B cell (primary cell): ENCODE measurements around the gene PCIF1. TPM values are rescaled to one million over a fixed set of nuclear protein-coding genes. Genes with fewer than 3 reads are reported as not detected.
"Not testable (repeated sequence)": the region's sequence is repeated elsewhere in the genome, so short reads cannot be mapped to it uniquely, and the experiment has no call there.

ENCODE experiments used
- ATAC-seq: fragments of 200-7000 bp; cut with Tn5 transposase; one replicate; pipeline ENCODE4 v1.10.0; 2021; ENCODE audit warnings: low read depth, mild to moderate bottlenecking, moderate number of reproducible peaks, moderate library complexity
- CTCF ChIA-PET: fragments of 350-600 bp; sonication (Branson Sonifier 250); formaldehyde crosslinking; loops from one replicate; lab custom pipeline; 2021; ENCODE audit warnings: antibody characterized with exemption, inconsistent platforms; lab: Charles Lee
- POLR2A ChIA-PET: fragments of 350-600 bp; sonication (Branson Sonifier 250); formaldehyde crosslinking; loops from one replicate; lab custom pipeline; 2021; ENCODE audit warnings: antibody characterized with exemption; lab: Charles Lee
- DNase-seq: peaks from one replicate; pipeline ENCODE4 v3.0.0; 2013
- H2AFZ ChIP-seq: 2 replicates; pipeline ENCODE4 v1.6.1; 2012; ENCODE audit warnings: mild to moderate bottlenecking, low read depth, low read length; ENCODE audit not compliant: insufficient read depth, poor library complexity, severe bottlenecking
- H3K27ac ChIP-seq, 2 donors: 1 replicate in 1 of 2; 2 replicates in 1 of 2; pipeline ENCODE4 v1.5.1; 2012 to 2013; ENCODE audit warnings: low read length in 2 of 2, mild to moderate bottlenecking in 2 of 2, moderate library complexity in 1 of 2
- H3K27me3 ChIP-seq, 4 experiments: fragments of 200-600 bp in 1 of 4; sonication (generic) in 1 of 4; replicated peaks in 1 of 4; 1 replicate in 2 of 4; 2 replicates in 2 of 4; pipeline versions ENCODE4 v1.6.1 to v1.7.0; 2013 to 2016; ENCODE audit warnings: low read length in 3 of 4, mild to moderate bottlenecking in 2 of 4, mixed read lengths in 1 of 4, moderate library complexity in 1 of 4; ENCODE audit not compliant: insufficient read depth in 4 of 4, control insufficient read depth in 3 of 4; ENCODE audit errors: control extremely low read depth in 1 of 4
- H3K36me3 ChIP-seq, 2 experiments: replicated peaks in 1 of 2; 1 replicate in 1 of 2; 2 replicates in 1 of 2; pipeline versions ENCODE4 v1.6.1 to v1.7.1; 2013; ENCODE audit warnings: low read length in 1 of 2; ENCODE audit not compliant: insufficient read depth in 2 of 2, control insufficient read depth in 1 of 2; ENCODE audit errors: control extremely low read depth in 1 of 2, extremely low read depth in 1 of 2
- H3K4me1 ChIP-seq, 2 donors: fragments of 200-600 bp in 1 of 2; sonication (generic) in 1 of 2; 1 replicate in 1 of 2; 2 replicates in 1 of 2; pipeline versions ENCODE4 v1.5.1 to v1.6.1; 2013 to 2017; ENCODE audit warnings: low read length in 2 of 2; ENCODE audit not compliant: control insufficient read depth in 2 of 2, insufficient read depth in 2 of 2
- H3K4me2 ChIP-seq: replicated peaks from 2 replicates; pipeline ENCODE3; 2012; ENCODE audit warnings: mild to moderate bottlenecking, low read depth, low read length; ENCODE audit not compliant: poor library complexity, severe bottlenecking
- H3K4me3 ChIP-seq, 5 experiments: fragments of 200-600 bp in 1 of 5; sonication (generic) in 1 of 5; 1 replicate in 3 of 5; 2 replicates in 2 of 5; pipeline versions ENCODE4 v1.5.1 to v1.7.0; 2011 to 2016; ENCODE audit warnings: low read length in 4 of 5, mild to moderate bottlenecking in 4 of 5, low read depth in 2 of 5, control low read depth in 1 of 5, moderate library complexity in 1 of 5; ENCODE audit not compliant: insufficient read depth in 1 of 5; ENCODE audit errors: control extremely low read depth in 1 of 5, extremely low read depth in 1 of 5
- H3K79me2 ChIP-seq: fragments of 200-600 bp; sonication (generic); one replicate; pipeline ENCODE4 v1.6.0; 2016; ENCODE audit warnings: low read length; ENCODE audit not compliant: control insufficient read depth, insufficient read depth
- H3K9ac ChIP-seq: fragments of 200-600 bp; sonication (generic); 2 replicates; pipeline ENCODE4 v1.6.1; 2017; ENCODE audit warnings: mild to moderate bottlenecking, low read length, moderate library complexity
- H3K9me3 ChIP-seq, 3 donors: one replicate each; pipeline versions ENCODE4 v1.6.1 to v1.7.1; 2013; ENCODE audit warnings: low read length in 2 of 3; ENCODE audit not compliant: control insufficient read depth in 2 of 3, insufficient read depth in 1 of 3; ENCODE audit errors: control extremely low read depth in 1 of 3
- H4K20me1 ChIP-seq: 2 replicates; pipeline ENCODE4 v1.6.0; 2012; ENCODE audit warnings: mild to moderate bottlenecking, low read length; ENCODE audit not compliant: insufficient read depth, control insufficient read depth, poor library complexity, severe bottlenecking
- H3K27ac Mint-ChIP-seq: one replicate; pipeline ENCODE4 v1.8.0; 2021; ENCODE audit warnings: mixed read lengths
- H3K27me3 Mint-ChIP-seq: one replicate; pipeline ENCODE4 v1.8.0; 2021; ENCODE audit warnings: mixed read lengths
- H3K4me1 Mint-ChIP-seq: one replicate; pipeline ENCODE4 v1.8.0; 2021; ENCODE audit warnings: mixed read lengths
- H3K4me3 Mint-ChIP-seq: one replicate; pipeline ENCODE4 v1.8.0; 2021; ENCODE audit warnings: mixed read lengths
- H3K9me3 Mint-ChIP-seq: one replicate; pipeline ENCODE4 v1.8.0; 2022; ENCODE audit warnings: mixed read lengths; ENCODE audit not compliant: insufficient read depth
- EZH2 ChIP-seq: IDR thresholded peaks from 2 replicates; pipeline ENCODE4 v1.6.1; 2012; ENCODE audit warnings: borderline replicate concordance, low read depth, mild to moderate bottlenecking, moderate library complexity, low read length; ENCODE audit not compliant: insufficient read depth, poor library complexity, severe bottlenecking
- WGBS: methylation state at CpG from one replicate; pipeline ENCODE4 v1.1.5; 2013; ENCODE audit warnings: missing lambda C conversion rate; ENCODE audit not compliant: insufficient coverage; 5-methylcytosine and 5-hydroxymethylcytosine counted together
- intact Hi-C: fragments of 100-400 bp; cut with micrococcal nuclease; formaldehyde crosslinking; loops from one replicate; pipeline ENCODE4 v1.10.0; 2022
- polyA plus RNA-seq: library from polyadenylated mRNA; depleted of rRNA; stranded (reverse); fragments of >200 nt; gene quantifications from 2 replicates; pipeline ENCODE4 v1.2.3, GENCODE V29; 2012
- total RNA-seq, 2 donors: library from RNA; stranded (reverse); fragments of 120-200 nt in 1 of 2; gene quantifications; 1 replicate in 1 of 2; 2 replicates in 1 of 2; pipeline versions ENCODE4 v1.2.3 to v1.2.4, GENCODE V29; 2013 to 2022
- TF ChIP-seq, protein P1 (sequence below): fragments of 200-600 bp; IDR thresholded peaks from one replicate; pipeline ENCODE4 v1.8.0; 2022; ENCODE audit warnings: antibody characterized with exemption, mild to moderate bottlenecking

The PCIF1 gene
- total and polyA plus RNA-seq, 2 donors (not counting 1 experiment from before 2014, with no cell fraction given): 74.2 to 79.2 TPM

DNA sequence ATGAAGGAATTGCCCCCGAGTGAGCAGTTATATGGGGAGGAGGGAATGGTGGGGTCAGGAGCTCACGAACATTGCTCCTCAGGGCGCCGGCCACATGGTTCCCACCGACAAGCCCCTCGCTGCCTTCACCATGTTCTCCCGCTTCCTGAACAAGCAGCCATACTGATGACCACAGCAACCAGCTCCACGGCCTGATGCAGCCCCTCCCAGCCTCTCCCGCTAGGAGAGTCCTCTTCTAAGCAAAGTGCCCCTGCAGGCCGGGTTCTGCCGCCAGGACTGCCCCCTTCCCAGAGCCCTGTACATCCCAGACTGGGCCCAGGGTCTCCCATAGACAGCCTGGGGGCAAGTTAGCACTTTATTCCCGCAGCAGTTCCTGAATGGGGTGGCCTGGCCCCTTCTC, 36.2 kb upstream of the PCIF1 start:
- Mint-ChIP-seq H3K27ac (no peak overlapping the region), H3K9me3 (no peaks in the 10 kb centered on the region), H3K27me3 (no peaks in the 10 kb centered on the region), H3K4me3 (no peak overlapping the region), H3K4me1 (peaks cover 11% of the 10 kb centered on the region)
- Histone ChIP-seq H3K4me1 (peaks cover 0 to 7% of the 10 kb centered on the region in 2 donors), H2AFZ (no peak overlapping the region), H3K4me2 (no peak overlapping the region), H3K79me2 (no peaks in the 10 kb centered on the region), H3K9ac (no peak overlapping the region), H4K20me1 (no peaks in the 10 kb centered on the region), H3K4me3 (no peak overlapping the region), H3K9me3 (no peaks in the 10 kb centered on the region), H3K36me3 (peaks cover 0 to 26% of the 10 kb centered on the region in 2 experiments), H3K27ac (no peak overlapping the region), H3K27me3 (no peaks in the 10 kb centered on the region)
- 94% methylated on average over 6 of the region's 12 CpGs for WGBS
- no peak for ATAC-seq
- intact Hi-C loops: no loop called here
- ChIA-PET POLR2A (interaction anchor here (0.6 kb wide), 1 partner anchor 29 kb away, joined by 6 read pairs; no protein-coding TSS in a partner anchor), CTCF (interaction anchor here (1.6 kb wide), 1 partner anchor 18 kb away, joined by 3 read pairs; no protein-coding TSS in a partner anchor)
- TF ChIP-seq EZH2: no peak
- TF ChIP-seq, protein P1, sequence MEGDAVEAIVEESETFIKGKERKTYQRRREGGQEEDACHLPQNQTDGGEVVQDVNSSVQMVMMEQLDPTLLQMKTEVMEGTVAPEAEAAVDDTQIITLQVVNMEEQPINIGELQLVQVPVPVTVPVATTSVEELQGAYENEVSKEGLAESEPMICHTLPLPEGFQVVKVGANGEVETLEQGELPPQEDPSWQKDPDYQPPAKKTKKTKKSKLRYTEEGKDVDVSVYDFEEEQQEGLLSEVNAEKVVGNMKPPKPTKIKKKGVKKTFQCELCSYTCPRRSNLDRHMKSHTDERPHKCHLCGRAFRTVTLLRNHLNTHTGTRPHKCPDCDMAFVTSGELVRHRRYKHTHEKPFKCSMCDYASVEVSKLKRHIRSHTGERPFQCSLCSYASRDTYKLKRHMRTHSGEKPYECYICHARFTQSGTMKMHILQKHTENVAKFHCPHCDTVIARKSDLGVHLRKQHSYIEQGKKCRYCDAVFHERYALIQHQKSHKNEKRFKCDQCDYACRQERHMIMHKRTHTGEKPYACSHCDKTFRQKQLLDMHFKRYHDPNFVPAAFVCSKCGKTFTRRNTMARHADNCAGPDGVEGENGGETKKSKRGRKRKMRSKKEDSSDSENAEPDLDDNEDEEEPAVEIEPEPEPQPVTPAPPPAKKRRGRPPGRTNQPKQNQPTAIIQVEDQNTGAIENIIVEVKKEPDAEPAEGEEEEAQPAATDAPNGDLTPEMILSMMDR: no peak
- DNase-seq: no peak

DNA sequence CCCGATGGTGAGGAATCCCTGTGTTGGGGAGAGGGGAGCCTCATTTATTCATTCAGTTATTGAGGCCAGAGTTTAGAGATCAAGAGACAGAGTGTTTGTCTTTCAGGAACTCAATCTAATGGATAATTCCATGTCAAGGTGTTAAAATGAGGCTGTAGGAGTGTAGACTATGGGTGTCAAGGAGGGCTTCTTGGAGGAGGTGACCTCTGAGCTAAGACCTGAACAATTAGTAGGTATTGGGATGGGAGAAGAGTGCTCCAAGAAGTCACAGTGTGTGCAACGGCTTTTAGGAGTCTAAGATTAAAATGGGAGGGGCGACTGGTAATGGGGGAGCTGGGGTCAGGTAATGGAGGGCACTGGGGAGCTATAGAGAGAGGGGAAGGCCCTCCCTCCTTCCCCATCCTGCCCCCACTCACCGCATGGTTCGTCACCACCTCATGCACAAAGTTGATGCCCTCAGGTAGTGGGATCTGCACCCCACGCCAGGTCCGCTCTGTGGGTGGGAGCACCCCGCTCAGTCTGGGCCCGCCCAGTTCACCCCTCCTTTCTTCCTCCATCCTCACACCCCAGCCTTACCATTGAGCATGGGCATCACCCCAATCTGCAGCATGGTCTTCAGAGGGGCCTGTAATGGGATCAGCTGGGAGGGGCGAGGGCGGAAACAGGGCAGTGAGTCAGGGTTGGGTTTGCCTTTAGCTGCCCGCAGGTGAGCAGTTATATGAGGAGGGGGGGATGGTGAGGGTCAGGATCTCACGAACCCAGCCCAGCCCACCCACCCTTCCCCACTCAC, 35.2 kb upstream of the PCIF1 start:
- H3K79me2 ChIP-seq: no peaks in the 10 kb centered on the region
- peaks cover 9% of the 10 kb centered on the region for H3K4me1 Mint-ChIP-seq
- ATAC-seq: no peak
- H3K36me3 ChIP-seq: peaks cover 0 to 21% of the 10 kb centered on the region in 2 experiments
- H3K4me3 ChIP-seq: no peak overlapping the region
- H3K4me2 ChIP-seq: no peak overlapping the region
- H3K9ac ChIP-seq: no peak overlapping the region
- no peak overlapping the region for H3K4me3 Mint-ChIP-seq
- no peak for DNase-seq
- H4K20me1 ChIP-seq: no peaks in the 10 kb centered on the region
- H3K27ac ChIP-seq: no peak overlapping the region
- ChIA-PET POLR2A (interaction anchor here (1.0 kb wide), 1 partner anchor 11 kb away, joined by 3 read pairs; no protein-coding TSS in a partner anchor), CTCF (interaction anchor here (1.6 kb wide), 1 partner anchor 17 kb away, joined by 3 read pairs; no protein-coding TSS in a partner anchor)
- no peaks in the 10 kb centered on the region for H3K27me3 Mint-ChIP-seq
- no peaks in the 10 kb centered on the region for H3K9me3 Mint-ChIP-seq
- H3K4me1 ChIP-seq: peaks cover 0 to 7% of the 10 kb centered on the region in 2 donors
- no peaks in the 10 kb centered on the region for H3K27me3 ChIP-seq
- H2AFZ ChIP-seq: no peak overlapping the region
- TF ChIP-seq EZH2: no peak
- TF ChIP-seq, protein P1: no peak
- intact Hi-C loops: no loop called here
- 98% methylated on average over 6 of the region's 13 CpGs for WGBS
- H3K27ac Mint-ChIP-seq: no peak overlapping the region
- H3K9me3 ChIP-seq: no peaks in the 10 kb centered on the region

DNA sequence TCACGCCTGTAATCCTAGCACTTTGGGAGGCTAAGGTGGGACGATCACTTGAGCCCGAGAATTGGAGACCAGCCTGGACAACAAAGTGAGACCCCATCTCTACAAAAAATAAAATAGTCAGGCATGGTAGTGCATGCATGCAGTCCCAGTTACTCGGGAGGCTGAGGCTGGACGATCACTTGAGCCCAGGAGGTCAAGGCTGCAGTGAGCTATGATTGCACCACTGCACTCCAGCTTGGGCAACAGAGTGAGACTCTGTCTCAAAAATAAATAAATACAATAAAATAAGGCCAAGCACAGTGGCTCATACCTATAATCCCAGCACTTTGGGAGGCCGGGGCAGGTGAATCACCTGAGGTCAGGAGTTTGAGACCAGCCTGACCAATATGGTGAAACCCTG, 33.2 kb upstream of the PCIF1 start:
- H3K4me1 Mint-ChIP-seq, H3K9me3 ChIP-seq, intact Hi-C loops, ATAC-seq, H3K4me3 ChIP-seq, H2AFZ ChIP-seq, H3K79me2 ChIP-seq, H3K9me3 Mint-ChIP-seq, H3K4me2 ChIP-seq, H3K27ac Mint-ChIP-seq, H3K4me3 Mint-ChIP-seq, H3K27me3 ChIP-seq, H3K27me3 Mint-ChIP-seq, H3K27ac ChIP-seq, POLR2A ChIA-PET, H4K20me1 ChIP-seq, H3K4me1 ChIP-seq, H3K9ac ChIP-seq, DNase-seq: not testable (repeated sequence)
- CTCF ChIA-PET: interaction anchor here (1.4 kb wide), 1 partner anchor 69 kb away, joined by 4 read pairs; no protein-coding TSS in a partner anchor
- 90% methylated on average over 5 of the region's 6 CpGs for WGBS
- H3K36me3 ChIP-seq: peaks cover 0 to 15% of the 10 kb centered on the region in 2 experiments
